ENCODE data around the gene SLC6A4. TPM values are rescaled to one million over a fixed set of nuclear protein-coding genes. Genes with fewer than 3 reads are reported as not detected.

The SLC6A4 gene
- total RNA-seq, 4 donors from 2014 or later: 1.1 to 2.3 (median 1.2) TPM

DNA sequence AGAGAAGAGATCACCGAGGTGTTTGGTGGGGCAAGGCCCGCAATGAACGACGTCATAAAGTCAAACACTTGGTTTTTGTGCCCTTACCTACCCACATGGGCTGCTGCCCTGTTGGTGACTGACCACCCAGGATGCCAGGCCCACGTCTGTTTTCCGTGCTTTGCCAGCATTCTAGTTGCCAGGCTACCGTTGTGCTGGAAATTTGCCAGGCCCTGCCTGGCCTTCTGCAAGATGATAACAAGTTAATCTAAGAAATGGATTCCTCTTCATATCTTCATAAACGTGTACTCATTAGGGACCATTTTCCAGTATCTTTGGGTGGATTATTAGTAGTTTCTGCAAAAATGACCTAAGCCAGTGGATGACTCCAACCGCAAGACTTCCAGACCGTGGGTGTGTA is 35.4 kb downstream of the SLC6A4 start:
- DNase-seq (ENCODE audit: low spot score) (no peak), ATAC-seq (ENCODE audit: low FRiP score) (no peak)

DNA sequence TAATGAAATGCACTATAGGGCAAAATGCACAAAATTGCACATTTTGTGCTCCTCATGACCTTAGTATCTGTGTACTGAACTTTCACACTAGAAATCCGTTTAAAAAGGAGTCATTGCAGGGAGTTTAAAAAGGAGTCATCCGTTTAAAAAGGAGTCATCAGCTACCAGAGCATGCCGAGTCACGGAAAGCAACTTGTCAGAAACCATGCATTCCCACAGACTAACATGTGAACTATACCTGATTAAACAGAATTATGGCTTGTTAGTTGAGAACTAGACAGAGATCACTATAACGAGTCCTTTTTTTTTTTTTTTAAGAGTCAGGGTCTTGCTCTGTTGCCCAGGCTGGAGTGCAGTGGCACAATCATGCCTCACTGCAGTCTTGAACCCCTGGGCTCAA is 35.9 kb downstream of the SLC6A4 start:
- TF ChIP-seq, protein P1, sequence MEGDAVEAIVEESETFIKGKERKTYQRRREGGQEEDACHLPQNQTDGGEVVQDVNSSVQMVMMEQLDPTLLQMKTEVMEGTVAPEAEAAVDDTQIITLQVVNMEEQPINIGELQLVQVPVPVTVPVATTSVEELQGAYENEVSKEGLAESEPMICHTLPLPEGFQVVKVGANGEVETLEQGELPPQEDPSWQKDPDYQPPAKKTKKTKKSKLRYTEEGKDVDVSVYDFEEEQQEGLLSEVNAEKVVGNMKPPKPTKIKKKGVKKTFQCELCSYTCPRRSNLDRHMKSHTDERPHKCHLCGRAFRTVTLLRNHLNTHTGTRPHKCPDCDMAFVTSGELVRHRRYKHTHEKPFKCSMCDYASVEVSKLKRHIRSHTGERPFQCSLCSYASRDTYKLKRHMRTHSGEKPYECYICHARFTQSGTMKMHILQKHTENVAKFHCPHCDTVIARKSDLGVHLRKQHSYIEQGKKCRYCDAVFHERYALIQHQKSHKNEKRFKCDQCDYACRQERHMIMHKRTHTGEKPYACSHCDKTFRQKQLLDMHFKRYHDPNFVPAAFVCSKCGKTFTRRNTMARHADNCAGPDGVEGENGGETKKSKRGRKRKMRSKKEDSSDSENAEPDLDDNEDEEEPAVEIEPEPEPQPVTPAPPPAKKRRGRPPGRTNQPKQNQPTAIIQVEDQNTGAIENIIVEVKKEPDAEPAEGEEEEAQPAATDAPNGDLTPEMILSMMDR (IDR thresholded peaks at IDR 0.05): no peak
- DNase-seq (ENCODE audit: low spot score) (no peak), ATAC-seq (ENCODE audit: low FRiP score) (no peak)

More for the DNA sequence above, 35.4 kb downstream of the SLC6A4 start:
- TF ChIP-seq, protein P1 (IDR thresholded peaks at IDR 0.05): no peak

DNA sequence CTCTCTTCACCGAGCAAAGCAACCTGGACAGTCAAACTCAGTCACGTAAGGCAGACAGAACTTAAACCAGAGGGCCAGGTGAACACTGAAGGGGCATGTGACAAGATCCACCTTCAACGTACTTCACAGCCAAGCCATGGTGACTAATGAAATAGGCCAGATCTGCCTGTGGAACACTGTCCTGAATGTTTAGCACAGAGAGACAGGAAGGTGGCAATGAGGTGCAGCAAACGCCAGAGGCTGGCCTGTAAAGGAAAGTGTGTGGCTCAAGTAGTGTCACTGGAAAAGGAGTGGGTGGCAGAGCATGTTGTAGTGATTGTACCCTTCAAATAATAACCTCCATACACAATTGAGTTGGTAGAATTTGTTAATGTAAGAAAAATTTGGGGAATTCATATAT is 38.1 kb downstream of the SLC6A4 start:
- DNase-seq (ENCODE audit: low spot score) (no peak), ATAC-seq (ENCODE audit: low FRiP score) (no peak)
- TF ChIP-seq, protein P1 (IDR thresholded peaks at IDR 0.05): no peak

DNA sequence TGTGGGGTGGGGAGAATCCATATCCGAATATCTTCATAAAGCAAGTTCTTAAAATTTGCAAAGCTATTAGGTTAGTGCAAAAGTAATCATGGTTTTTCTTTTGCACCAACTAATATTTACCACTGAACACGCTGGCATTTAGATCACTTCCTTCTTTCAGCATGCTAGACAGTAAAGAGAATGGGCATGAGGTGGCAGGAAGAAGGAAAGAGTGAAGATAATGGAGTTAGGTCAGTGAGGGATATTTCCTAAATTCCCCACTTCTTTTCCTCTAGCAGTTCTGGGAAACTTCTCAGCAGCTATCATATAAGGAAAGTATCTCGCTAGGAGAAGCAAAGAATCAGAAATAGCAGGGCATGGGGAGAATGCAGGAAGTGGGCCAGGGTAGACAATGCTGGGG is 39.0 kb downstream of the SLC6A4 start:
- ATAC-seq (ENCODE audit: low FRiP score) (no peak), DNase-seq (ENCODE audit: low spot score) (no peak)
- TF ChIP-seq, protein P1 (IDR thresholded peaks at IDR 0.05): no peak

DNA sequence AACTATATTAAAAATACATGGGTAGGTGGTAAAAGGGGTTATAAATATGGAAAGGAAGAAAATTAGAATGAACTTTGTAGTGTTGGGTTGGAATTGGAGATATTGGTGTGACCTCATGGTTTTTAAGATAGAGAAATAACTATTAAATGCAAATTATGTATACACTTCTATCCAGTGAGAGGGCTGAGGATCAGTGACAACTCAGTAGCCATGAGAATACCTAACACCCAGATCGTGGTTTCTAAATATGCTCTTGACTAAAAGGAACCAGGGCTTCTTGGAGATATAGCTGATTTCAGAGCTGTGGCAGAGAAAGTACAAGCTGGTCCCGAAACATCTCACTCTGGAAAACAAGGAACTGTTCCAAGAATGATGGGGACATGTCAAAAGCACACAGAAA is 44.4 kb downstream of the SLC6A4 start:
- TF ChIP-seq, protein P1 (IDR thresholded peaks at IDR 0.05): no peak
- DNase-seq (ENCODE audit: low spot score) (no peak), ATAC-seq (ENCODE audit: low FRiP score) (no peak)

DNA sequence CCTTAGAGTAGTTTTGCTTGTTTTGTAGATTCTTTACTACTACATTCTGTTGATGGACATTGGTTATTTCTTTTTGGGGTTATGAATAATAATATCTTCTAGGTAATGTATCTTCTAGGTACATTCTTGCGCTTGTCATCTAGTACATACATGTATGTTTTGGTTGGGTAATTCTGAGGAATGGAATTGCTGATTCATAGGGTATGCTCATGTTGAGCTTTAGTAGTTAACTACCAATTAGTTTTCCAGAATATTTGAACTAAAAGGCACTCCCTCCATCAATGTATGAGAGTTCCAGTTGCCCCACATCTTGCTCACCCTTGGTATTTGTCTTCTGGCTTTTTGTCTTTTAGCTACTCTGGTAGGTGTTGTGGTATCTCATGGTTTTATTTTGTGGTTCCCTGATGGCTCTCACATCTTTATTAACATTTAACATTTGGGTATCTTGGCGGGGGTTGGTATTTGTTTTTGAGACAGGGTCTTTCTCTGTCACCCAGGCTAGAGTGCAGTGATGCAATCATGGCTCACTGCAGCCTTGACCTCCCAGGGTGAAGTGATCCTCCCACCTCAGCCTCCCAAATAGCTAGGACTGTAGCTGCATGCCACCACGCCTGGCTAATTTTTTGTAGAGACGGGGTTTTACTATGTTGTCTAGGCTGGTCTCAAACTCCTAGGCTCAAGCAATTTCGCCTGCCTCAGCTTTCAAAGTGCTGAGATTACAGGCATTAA is 47.1 kb downstream of the SLC6A4 start:
- TF ChIP-seq, protein P1 (IDR thresholded peaks at IDR 0.05): no peak
- DNase-seq (ENCODE audit: low spot score) (no peak), ATAC-seq (ENCODE audit: low FRiP score) (no peak)

DNA sequence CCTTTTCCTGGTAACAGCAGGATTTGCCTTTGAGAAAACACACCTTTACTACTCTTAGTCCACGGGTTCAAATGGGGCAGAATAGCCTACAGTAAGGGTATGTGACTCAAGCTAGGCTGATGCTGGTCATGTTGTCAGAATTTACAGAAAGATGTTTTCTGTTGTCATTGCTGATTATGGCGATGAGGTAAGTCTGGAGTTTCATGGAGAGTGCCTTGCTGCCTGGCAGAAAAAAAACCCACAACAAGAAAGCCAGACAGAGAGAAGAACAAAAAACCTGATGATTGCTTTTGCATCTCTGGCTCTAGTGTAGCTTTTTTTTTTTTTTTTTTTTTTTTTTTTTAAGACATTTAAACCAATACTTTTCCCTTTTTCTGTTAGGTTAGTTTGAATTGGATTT is 47.9 kb downstream of the SLC6A4 start:
- TF ChIP-seq, protein P1 (IDR thresholded peaks at IDR 0.05): no peak
- DNase-seq (ENCODE audit: low spot score) (no peak), ATAC-seq (ENCODE audit: low FRiP score) (no peak)

All from omental fat pad (tissue), 4 donors.